GM18526 (cell line): ENCODE results near the gene S100PBP.
A peak's percentile ranks its signal among the peaks of the same experiment; 100 is the strongest.

Experiments
- POLR2A ChIP-seq: IDR thresholded peaks from 3 replicates; pipeline ENCODE4 v1.6.1; 2011; ENCODE audit not compliant: insufficient read length; ENCODE audit errors: extremely low read depth

S100PBP gene

GRCh38 chr1:32811265-32811664 lies 6.2 kb upstream of the S100PBP start:
- TF ChIP-seq POLR2A: no peak

- no peak for TF ChIP-seq POLR2A
Observed at GRCh38 chr1:32811917-32812316, 5.5 kb upstream of the S100PBP start.

GRCh38 chr1:32813941-32814739 lies 3.3 kb upstream of the S100PBP start:
- TF ChIP-seq POLR2A: no peak

- no peak for TF ChIP-seq POLR2A
Observed at GRCh38 chr1:32816676-32817158, 736 bp upstream of the S100PBP start.

GRCh38 chr1:32817815-32818786 lies 648 bp downstream of the S100PBP start:
- TF ChIP-seq POLR2A: no peak

GRCh38 chr1:32818804-32819541 lies 1.5 kb downstream of the S100PBP start:
- peak; percentile 42 for TF ChIP-seq POLR2A

- TF ChIP-seq POLR2A: no peak
Observed at GRCh38 chr1:32825181-32825580, 7.7 kb downstream of the S100PBP start.

- TF ChIP-seq POLR2A: no peak
Observed at GRCh38 chr1:32828341-32828740, 10.9 kb downstream of the S100PBP start.

GRCh38 chr1:32830092-32830852 lies 12.8 kb downstream of the S100PBP start:
- no peak for TF ChIP-seq POLR2A

- no peak for TF ChIP-seq POLR2A
Observed at GRCh38 chr1:32831878-32832277, 14.4 kb downstream of the S100PBP start.

GRCh38 chr1:32848354-32849063 lies 31.1 kb downstream of the S100PBP start:
- TF ChIP-seq POLR2A: no peak

- no peak for TF ChIP-seq POLR2A
Observed at GRCh38 chr1:32855861-32856617, 38.6 kb downstream of the S100PBP start.

GRCh38 chr1:32858136-32858535 lies 40.7 kb downstream of the S100PBP start:
- no peak for TF ChIP-seq POLR2A

GRCh38 chr1:32858791-32859190 lies 41.3 kb downstream of the S100PBP start:
- no peak for TF ChIP-seq POLR2A

- no peak for TF ChIP-seq POLR2A
Observed at GRCh38 chr1:32859915-32860314, 42.5 kb downstream of the S100PBP start.
